HG03460 (cell line): ENCODE results near the gene QSOX2.

Source experiments
- ATAC-seq: cut with Tn5 transposase; IDR thresholded peaks from one replicate; pipeline ENCODE4 v1.9.1; 2021; ENCODE audit not compliant: unreplicated experiment

The QSOX2 gene

DNA sequence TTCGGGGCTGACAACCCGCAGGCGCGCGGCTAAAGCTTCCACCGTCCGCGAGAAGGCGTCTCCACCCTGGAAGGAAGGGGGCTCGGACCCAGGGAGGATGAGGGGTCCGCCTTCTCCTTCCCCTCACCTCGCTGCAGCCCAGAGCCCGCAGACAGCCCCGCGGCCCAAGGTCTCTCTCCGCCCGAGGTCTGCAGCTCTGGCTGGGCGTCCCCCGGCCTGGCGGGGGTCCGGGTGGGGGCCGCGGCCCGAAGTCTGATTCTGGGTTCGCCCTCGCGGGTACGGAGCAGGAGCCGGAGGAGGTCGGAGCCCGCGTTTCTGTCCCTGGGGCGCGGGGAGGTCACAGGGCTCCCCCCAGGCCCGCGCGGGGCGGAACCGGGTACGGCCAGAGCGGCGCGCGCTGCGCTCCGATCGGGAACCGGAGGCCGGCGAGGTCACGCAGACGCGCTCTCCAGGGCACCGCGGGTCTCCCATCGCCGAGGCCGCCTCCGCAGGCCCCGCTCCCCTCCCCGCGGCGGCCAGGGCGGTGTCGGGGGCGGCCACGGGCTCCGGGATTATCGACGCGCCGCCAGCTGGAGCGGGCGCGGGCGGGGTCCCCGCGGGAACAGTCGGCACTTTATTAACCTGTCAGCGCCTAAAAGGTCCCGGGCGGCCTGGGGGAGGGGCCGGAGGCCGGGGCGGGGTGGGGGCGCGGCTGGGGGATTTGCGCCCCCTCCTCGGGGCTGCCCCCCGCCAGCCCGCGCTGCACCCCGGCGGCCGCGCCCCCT lies 52.3 kb downstream of the QSOX2 start:
- no peak for ATAC-seq

DNA sequence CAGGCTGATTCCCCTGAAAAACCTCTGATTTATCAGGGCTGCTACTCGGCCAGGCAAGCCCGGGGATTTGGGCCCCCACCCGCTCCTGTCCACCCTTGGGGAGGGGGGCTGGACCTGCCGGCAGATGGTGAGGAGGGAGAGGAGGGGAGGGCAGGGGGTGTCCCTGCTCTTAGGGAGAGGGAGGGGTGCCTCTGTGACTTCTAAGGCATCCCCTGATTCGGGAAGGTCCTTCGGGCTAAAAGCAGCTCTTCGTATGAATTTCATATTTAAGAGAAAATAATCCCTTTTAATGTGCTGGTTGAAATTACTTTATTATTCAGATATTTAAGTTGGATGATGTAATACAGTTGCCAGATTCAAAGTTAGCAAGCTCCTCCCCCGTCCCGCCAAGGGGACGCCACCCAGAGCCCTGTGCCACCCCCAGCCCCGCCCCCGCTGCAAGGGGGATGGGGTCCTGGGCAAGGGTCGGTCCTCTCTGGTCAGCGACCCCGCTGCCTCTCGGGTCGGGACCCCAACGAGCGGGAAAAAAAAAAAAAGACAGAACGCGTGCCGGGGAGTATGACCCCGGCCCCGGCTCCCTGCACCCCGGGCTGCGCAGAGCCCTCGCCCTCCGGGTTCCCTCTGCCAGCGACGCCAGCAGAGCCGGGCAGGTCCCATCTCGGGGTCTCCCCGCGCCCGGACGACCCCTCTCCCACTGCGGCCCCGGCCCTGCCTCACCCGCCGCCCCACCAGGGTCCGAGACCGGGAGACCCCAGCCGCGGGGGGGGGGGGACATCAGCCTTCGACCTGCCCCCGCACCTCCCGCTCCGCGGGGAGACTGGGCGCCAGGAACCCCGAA lies 53.1 kb downstream of the QSOX2 start:
- ATAC-seq: no peak

DNA sequence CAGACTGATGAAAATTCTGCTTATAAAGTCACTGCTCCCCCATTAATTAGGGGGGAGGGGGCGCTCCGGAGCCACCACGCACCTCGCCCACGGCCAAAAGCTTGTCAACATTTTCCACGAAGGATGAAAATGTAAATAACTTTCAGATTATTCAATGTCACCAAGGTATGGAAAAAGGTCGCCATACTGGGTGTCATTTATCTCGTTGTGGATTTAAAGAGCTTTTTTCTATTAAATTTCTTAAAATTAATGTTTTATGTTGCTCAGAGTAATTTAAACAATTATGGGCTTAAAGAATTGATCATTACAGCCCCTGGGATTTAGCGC lies 53.7 kb downstream of the QSOX2 start:
- no peak for ATAC-seq

DNA sequence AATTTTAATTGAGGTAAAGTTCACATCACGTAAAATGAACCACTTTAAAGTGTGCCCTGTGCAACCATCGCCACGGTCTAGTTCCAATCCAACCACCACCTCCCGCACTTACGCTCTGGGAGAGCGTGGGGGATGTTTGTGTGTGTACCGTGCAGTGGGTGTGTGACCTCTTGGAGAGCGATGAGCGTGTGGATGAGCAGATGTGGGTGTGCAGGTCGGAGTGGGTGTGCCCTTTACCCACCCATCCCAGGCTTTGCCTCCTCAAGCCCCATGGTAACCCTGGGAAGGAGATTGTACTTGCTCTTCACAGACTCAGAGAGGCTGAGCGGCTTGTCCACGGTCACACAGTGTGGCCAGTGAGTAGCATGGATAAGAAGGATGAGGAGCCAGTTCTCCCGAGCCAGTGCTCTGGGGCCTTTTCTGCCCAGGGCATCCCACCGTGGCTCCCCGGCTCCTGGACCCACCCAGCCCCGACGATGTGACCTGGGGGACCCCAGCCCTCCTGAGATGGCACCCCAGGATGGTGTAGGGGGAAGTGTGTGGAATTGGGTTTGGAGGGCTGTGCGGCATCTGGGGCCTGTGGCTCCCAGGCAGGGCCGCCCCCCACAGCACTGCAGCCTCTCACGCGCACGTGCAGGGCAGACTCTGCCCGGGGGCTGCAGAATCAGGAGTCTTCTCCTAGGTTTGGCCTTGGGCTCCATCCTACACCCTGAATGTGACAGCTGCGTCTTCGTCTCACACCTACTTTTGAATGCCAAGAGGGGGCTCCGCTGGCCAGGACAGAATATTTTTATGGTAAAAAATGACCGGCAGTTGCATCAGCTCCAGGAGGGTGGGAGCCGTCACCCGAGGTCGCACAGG lies 54.3 kb downstream of the QSOX2 start:
- no peak for ATAC-seq

DNA sequence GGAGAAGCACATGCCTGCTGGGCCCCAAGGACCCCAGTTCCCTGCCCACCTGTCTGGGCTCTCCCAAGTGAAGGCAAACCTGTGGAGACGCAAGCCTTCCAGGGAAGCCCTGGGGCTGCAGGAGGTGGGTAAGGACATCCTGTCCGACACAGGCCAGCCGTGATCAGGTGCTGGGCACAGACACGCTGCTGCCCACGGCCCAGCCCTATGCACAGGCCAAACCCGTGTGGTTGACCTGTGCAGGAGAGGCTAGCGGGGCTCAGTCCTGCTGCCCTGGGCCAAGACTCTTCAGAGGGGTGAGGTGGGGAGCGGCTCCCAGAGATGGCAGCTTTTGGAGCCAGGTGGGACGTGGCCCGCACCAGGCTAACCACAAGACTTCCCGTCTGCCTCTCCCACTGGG lies 55.0 kb downstream of the QSOX2 start:
- no peak for ATAC-seq

DNA sequence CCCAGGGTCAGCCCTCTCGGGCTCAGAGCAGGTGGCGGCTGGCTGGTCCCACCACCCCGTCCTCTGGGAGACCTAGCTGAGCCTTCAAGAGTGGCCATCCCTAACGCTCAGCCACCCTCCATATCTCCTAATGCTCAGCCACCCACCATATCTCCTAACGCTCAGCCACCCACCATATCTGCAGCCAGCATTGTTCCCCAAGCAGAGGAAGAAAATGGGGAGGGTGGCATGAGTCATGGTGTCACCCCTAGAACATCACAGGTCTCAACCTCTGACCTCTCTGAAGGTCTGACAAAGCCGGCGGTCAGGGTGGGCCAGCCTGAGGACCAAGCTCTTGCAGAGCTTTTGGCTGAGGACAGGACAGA lies 55.4 kb downstream of the QSOX2 start:
- ATAC-seq: no peak

DNA sequence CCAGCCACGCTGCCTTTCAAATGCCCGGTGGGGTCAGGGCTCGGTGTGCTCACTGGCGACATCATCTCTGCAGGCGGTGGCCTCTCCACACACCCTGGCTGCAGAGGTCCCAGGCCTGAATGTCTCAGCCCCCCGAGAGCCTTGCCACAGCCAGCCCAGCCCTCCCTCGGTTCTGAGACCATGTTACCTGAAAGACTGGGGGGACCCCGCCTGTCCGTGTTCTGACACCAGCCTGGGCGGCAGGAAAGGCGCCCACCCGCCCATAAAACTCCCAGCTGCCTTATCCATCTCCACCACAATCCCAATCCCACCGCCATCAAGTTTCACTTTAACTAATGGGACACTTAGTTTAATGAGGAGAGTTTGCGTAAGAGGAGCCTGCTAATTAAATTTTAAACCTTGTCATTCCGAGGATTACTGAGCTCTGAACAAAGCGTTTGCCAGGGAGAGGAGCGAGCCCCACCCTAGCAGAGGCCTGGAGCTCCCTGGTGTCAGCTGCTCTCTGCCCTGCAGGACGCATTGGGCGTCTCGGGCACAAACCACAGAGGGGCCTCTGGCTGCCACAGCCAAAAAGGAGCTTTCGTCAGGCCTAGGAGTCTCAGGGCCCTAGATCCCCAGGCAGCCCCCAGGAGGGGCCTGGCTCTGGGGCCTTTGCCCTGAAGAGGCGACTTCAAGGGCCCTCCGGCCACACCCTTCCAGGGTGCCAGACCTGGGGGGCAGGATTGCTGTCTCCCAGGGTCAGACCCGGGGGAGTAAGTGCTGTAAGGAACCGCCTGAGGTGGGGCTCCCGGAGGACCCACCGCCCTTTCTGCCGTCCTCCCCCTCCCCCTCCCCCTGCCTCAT lies 56.0 kb downstream of the QSOX2 start:
- ATAC-seq: no peak

DNA sequence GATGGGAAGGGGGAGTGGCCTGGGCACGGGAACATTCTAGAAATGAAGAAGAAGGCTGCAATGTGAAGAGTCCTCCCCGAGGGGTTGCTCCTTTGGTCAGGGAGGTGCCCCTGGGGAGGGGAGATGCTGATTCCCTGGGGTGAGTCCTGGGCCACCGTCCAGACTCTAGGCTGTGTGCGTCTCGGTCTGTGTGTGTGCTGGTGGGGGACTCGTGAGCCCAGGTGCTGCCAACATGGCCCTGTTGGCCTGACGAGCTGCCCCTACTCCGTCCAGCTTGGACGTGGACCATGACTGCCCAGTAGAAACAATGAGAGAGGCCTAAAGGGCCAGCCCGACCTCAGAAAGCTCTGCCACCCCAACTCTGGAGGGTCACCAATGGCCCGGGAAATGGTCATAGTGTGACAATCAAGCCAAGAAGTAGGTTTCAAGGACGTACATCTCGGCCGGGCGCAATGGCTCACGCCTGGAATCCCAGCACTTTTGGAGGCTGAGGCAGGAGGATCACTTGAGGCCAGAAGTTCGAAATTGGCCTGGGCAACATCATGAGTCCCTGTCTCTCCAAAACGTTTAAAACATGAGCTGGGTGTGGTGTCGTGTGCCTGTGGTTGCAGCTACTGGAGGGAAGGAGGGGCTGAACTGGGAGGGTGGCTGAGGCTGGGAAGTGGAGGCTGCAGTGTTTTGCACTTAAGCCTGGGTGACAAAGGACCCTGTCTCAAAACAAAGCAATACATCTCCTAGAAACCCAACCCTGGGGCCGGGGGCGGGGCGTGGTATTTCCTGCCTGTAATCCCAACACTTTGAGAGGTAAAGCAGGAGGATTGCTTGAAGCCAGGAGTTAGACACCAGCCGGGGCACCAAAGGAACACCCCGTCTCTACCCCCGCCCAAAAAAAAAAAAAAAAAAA lies 57.7 kb downstream of the QSOX2 start:
- no peak for ATAC-seq

DNA sequence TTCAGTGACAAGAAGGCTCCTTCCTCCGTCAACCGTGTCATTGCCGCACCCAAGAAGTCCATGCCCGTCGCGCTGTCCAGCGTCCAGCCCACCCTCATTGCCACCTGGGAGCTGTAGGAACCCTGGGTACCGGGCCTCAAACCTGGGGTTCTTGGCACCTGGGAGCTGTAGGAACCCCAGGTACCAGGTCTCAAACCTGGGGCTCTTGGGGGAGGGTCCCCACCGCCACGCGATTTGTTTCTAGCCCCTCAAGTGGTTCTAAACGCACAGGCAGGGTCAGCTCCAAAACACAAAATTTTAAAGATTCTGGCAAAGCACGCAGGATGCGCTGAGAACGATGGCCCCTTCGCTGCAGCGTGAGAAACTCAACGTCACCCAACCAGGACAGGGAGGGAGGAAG lies 58.4 kb downstream of the QSOX2 start:
- ATAC-seq: no peak

DNA sequence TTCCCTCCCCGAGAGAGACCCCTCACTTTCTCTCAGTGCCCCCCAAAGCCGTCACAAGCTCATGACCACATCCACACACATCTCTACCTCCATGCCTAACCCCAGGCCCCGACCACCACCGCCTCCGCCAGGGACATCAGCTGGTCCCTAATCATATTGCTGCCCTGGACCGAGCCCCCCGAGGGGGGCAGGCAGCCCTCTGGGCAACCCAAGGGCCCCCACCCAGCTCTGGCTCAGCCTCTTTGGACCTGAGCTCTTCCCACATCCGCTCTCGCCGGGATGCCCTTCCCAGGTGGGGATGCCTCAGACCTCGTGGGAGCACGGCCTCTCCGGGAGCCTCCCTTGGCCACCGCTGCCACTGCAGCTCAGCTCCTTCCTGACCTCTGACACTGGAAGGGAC lies 59.2 kb downstream of the QSOX2 start:
- no peak for ATAC-seq

DNA sequence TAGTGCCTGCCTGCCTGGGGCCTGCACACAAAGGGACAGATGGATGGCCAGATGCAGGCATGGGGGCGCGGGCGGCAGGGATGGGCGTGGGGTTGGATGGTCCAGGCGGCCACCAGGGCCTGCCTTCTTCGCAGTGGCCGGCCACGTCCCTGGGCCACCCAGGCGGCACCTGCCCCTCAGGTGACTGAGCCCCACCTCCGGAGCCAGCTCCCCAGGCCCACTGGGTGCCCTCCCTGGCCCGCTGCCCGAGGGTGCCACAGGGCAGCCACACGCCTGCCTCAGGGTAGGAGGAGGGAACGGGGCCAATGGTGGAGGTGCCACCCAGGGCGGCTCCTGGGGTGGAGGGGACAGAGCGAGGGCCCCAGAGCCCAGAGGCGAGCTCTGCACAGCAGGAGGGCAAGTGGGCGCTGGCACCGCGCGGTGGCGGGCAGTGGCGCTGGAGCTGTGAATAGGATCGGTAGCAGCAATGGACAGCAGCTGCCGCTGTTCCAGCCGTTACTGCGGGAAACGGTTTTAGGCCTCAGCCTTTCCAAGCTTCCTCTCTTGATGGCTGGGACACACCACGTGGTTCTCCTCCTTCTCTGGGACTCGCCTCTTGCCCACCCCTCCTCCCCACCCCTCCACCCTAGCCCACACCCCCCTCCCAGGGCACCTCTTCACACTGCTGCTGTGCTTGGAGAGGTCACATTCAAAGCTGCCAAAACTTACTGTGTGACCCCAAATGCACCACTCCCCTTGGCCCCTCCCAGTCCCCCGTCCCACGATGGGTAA lies 59.8 kb downstream of the QSOX2 start:
- ATAC-seq: no peak

DNA sequence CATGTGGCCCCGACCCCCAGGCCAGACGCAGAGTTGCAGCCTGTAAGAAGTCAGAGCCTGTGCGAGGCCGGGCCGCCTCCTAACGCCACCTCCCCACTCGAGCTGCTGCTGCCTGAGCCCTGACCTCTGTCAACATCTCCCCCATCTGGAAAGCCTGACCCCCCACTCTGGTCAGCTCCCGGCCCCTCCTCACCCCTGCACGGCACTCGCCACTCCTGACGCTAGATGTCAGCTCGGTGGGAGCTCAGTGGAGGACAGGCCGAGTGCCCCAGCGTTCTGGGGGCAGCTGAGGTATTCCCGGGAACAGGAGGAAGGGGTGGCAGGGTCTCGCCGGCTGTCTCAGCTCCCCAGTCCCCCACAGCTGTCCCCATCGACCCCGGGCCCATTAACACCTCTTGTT lies 60.5 kb downstream of the QSOX2 start:
- no peak for ATAC-seq

DNA sequence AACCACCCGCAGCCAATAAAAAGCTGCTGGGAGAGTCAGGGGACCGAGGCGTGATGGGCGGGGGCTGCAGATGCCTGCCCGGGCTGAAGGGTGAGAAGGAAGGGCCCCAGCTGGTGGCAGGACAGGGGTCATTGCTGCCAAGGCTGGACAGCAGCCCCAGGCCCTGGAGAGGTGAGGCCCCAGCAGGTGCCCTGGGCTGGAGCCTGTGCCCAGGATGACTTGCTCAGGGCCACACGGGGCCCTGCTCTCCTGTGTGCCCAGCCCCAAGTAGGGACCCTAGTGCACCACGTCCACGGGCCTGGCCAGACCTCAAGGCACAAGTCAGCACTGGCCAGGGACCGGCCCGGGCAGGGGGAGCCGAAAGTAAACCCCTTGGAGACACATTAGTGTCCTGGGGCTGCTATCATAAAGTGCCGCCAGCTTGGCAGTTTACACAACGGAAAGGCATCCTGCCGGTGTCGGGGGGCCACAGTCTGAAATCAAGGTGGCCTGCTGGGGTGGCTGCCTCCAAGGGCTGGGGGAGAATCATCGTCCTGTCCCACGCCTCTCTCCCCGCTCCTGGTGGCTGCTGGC lies 62.7 kb downstream of the QSOX2 start:
- no peak for ATAC-seq

DNA sequence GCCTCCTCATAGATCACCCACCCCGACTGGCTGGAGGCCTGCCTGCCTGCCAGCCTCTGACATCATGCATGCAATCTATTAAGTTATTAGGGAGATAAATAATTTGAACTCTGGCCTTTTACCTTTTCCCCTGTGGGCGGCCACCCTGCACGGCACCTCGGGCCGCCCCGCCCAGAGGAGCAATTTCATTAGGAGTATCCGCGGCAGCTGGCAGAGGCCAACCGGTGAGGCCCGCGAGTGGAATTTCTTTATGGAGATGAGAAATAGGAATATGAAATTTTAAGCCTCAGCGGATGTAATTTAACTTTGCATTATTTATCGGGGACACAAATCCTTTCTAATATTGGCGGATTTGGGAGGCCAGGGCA lies 63.2 kb downstream of the QSOX2 start:
- no peak for ATAC-seq

DNA sequence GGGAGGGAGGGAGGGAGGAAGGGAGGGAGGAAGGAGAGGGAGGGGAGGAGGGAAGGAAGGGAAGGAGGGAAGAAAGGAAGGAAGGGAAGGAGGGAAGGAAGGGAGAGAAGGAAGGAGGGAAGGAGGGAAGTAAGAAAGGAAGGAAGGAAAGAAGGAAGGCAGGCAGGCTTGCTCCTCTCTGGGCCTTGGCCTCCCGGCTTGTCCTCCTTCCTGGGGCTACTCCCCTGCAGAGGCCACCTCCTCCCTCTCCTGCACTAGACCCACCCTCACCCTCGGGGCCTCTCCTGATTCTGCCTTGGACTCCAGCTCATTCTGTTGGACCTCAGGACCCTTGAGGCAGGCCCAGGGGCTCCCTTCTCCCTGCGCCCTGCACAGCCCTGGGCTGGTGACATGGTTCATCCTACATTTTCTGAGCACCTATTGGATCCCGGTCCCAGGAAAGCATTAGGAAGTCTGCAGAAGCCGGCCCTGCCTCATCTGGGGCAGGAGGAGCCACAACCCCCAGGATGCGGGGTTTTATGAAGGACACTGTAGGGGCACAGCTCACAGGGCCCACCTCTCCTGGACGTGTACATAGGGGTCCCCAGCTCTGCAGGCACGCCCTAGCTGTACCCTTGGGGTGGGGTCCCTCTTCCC lies 63.7 kb downstream of the QSOX2 start:
- no peak for ATAC-seq

DNA sequence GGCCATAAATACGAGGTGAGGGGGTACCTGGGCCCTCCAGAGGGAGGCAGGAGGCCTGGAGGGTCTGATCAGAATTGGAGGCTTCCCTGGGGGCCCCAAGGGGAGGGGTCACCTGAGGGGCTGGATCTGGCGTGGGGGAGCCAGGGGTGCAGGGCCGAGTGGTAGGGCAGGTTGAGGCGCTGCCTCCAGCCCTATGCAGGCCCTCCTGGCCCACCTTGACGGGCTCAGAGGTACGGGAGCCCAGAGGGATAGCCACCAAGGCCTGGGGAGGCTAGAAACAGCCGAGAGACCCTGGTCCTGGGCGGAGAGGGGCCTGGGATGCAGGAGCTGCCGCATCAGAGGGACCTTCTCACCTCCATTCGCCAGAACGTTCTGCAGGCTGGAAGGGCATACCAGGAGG lies 65.0 kb downstream of the QSOX2 start:
- ATAC-seq: no peak

DNA sequence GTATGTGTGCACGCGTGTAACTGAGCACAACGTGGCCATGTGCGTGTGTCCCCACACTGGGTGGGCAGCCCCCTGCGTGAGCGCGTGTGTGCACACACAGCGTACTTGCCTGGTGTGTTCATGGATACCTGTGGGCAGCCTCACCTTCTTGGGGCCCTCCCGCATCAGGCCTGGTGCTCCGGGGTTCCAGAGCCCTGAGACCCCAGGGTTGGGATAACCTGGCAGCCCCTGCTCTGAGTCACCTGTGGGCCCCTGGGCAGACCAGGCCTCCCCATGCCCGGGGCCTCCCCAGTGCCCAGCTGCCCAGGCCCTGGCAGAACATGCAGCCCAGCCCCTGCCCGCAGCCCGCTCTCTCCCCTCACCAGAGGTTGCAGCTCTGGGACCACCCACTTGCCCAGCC lies 65.9 kb downstream of the QSOX2 start:
- no peak for ATAC-seq

DNA sequence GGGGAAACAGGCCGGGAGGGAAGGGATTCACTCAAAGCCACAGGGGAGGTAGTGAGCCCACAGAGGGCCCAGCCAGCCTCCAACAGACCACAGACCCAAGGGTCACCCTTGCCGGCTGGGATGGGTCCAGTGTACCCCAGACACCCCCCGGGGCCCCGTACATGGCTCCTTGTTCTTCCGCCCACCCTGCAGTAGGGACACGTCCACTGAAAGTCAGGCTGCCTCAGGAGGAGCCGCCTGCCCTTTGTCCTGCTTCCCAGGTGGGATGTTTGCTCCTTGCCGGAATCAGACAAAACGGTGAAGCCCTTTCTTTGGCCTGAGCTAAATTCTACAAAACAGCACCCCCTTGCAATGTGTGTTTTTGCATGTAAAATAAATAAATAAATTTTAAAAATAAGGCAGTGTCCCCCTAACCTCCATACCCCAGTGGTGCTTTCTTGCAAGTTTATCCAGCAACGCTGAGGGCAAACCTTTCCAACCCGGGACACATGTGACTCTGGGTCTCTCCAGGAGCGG lies 66.5 kb downstream of the QSOX2 start:
- no peak for ATAC-seq
